ENCODE results near the gene TWIST2.

GRCh38 chr2:238908960-238909951 is 61.4 kb downstream of the TWIST2 start:
- TF ChIP-seq POLR2AphosphoS5 (IDR thresholded peaks at IDR 0.05): no peak
- TF ChIP-seq CTCF (IDR thresholded peaks at IDR 0.05): no peak

Data from stomach (tissue), 4 donors.